Neuronal stem cell (in vitro differentiated cells): ENCODE data around the gene TSC1.
"Not testable (repeated sequence)": the region's sequence is repeated elsewhere in the genome, so short reads cannot be mapped to it uniquely, and the experiment has no call there.

ENCODE experiments used
- DNase-seq: peaks from one replicate; pipeline ENCODE4 v3.0.0-alpha.2; 2013; ENCODE audit warnings: low spot score
- H2AFZ ChIP-seq: one replicate; pipeline ENCODE4 v1.6.1; 2013; ENCODE audit warnings: mild to moderate bottlenecking, low read length, inconsistent platforms
- H2AK5ac ChIP-seq: 2 replicates; pipeline ENCODE4 v1.6.1; 2013; ENCODE audit warnings: low read depth, mild to moderate bottlenecking, inconsistent platforms, low read length, moderate library complexity, mixed read lengths
- H2BK120ac ChIP-seq: 2 replicates; pipeline ENCODE4 v1.6.1; 2013; ENCODE audit warnings: low read depth, mild to moderate bottlenecking, inconsistent platforms, low read length, moderate library complexity, mixed read lengths
- H2BK12ac ChIP-seq: one replicate; pipeline ENCODE4 v1.6.1; 2013; ENCODE audit warnings: low read length, inconsistent platforms
- H2BK15ac ChIP-seq: 2 replicates; pipeline ENCODE4 v1.6.1; 2013; ENCODE audit warnings: mild to moderate bottlenecking, low read length, inconsistent platforms, mixed read lengths
- H2BK5ac ChIP-seq: one replicate; pipeline ENCODE4 v1.6.1; 2013; ENCODE audit warnings: inconsistent platforms, mild to moderate bottlenecking, low read length, moderate library complexity
- H3K14ac ChIP-seq: one replicate; pipeline ENCODE4 v1.6.1; 2013; ENCODE audit warnings: low read length, inconsistent platforms
- H3K18ac ChIP-seq: 2 replicates; pipeline ENCODE4 v1.6.1; 2013; ENCODE audit warnings: low read length, inconsistent platforms
- H3K23ac ChIP-seq: 2 replicates; pipeline ENCODE4 v1.6.1; 2013; ENCODE audit warnings: low read depth, mild to moderate bottlenecking, mixed read lengths, low read length, inconsistent platforms; ENCODE audit not compliant: poor library complexity
- H3K27ac ChIP-seq: replicated peaks from 3 replicates; pipeline ENCODE4 v1.5.1; 2013; ENCODE audit warnings: low read length, inconsistent platforms
- H3K27me3 ChIP-seq, 3 experiments: 2 replicates each; pipeline ENCODE4 v1.6.1; 2013; ENCODE audit warnings: low read length in 3 of 3, mild to moderate bottlenecking in 2 of 3, inconsistent platforms in 1 of 3, low read depth in 1 of 3, mixed read lengths in 1 of 3, moderate library complexity in 1 of 3; ENCODE audit not compliant: control insufficient read depth in 3 of 3, insufficient read depth in 3 of 3
- H3K36me3 ChIP-seq, 2 donors: replicated peaks in 1 of 2; 2 replicates each; pipeline ENCODE4 v1.6.1; 2013; ENCODE audit warnings: low read length in 2 of 2; ENCODE audit not compliant: control insufficient read depth in 2 of 2, insufficient read depth in 2 of 2
- H3K4ac ChIP-seq: 2 replicates; pipeline ENCODE4 v1.6.1; 2013; ENCODE audit warnings: inconsistent platforms, mild to moderate bottlenecking, low read length, moderate library complexity
- H3K4me1 ChIP-seq, 2 donors: 1 replicate in 1 of 2; 2 replicates in 1 of 2; pipeline ENCODE4 v1.6.1; 2013; ENCODE audit warnings: low read length in 2 of 2, low read depth in 1 of 2; ENCODE audit not compliant: control insufficient read depth in 2 of 2, insufficient read depth in 1 of 2
- H3K4me2 ChIP-seq: one replicate; pipeline ENCODE4 v1.6.1; 2013; ENCODE audit warnings: mild to moderate bottlenecking, low read length, inconsistent platforms; ENCODE audit not compliant: insufficient read depth, poor library complexity, severe bottlenecking
- H3K4me3 ChIP-seq, 2 donors: 2 replicates each; pipeline ENCODE4 v1.5.1; 2013; ENCODE audit warnings: low read length in 2 of 2, mild to moderate bottlenecking in 2 of 2, inconsistent platforms in 1 of 2, moderate library complexity in 1 of 2
- H3K79me1 ChIP-seq: one replicate; pipeline ENCODE4 v1.6.1; 2013; ENCODE audit warnings: low read depth, mild to moderate bottlenecking, inconsistent platforms, low read length, moderate library complexity
- H3K9ac ChIP-seq: one replicate; pipeline ENCODE4 v1.6.1; 2013; ENCODE audit warnings: mild to moderate bottlenecking, low read depth, low read length, inconsistent platforms; ENCODE audit not compliant: poor library complexity
- H3K9me3 ChIP-seq, 2 donors: replicated peaks in 1 of 2; 2 replicates each; pipeline versions ENCODE3 to v1.6.1; 2013; ENCODE audit warnings: low read length in 2 of 2, mild to moderate bottlenecking in 2 of 2, inconsistent platforms in 1 of 2, low read depth in 1 of 2, mixed read lengths in 1 of 2, moderate library complexity in 1 of 2; ENCODE audit not compliant: control insufficient read depth in 2 of 2, insufficient read depth in 1 of 2
- H4K8ac ChIP-seq: one replicate; pipeline ENCODE4 v1.6.1; 2013; ENCODE audit warnings: low read depth, mild to moderate bottlenecking, inconsistent platforms, low read length, moderate library complexity
- H4K91ac ChIP-seq: one replicate; pipeline ENCODE4 v1.6.1; 2013; ENCODE audit warnings: low read length, low read depth, mild to moderate bottlenecking, inconsistent platforms; ENCODE audit not compliant: poor library complexity
- WGBS, 2 donors: extraction: QIAGEN DNeasy Blood & Tissue Kit; methylation state at CpG; one replicate each; pipeline ENCODE4 v1.1.7; 2013; ENCODE audit warnings: missing lambda C conversion rate in 2 of 2, mixed read lengths in 1 of 2; ENCODE audit not compliant: insufficient read length in 2 of 2, insufficient replicate concordance in 1 of 2; ENCODE audit errors: extremely low coverage in 2 of 2; 5-methylcytosine and 5-hydroxymethylcytosine counted together

TSC1 gene

DNA sequence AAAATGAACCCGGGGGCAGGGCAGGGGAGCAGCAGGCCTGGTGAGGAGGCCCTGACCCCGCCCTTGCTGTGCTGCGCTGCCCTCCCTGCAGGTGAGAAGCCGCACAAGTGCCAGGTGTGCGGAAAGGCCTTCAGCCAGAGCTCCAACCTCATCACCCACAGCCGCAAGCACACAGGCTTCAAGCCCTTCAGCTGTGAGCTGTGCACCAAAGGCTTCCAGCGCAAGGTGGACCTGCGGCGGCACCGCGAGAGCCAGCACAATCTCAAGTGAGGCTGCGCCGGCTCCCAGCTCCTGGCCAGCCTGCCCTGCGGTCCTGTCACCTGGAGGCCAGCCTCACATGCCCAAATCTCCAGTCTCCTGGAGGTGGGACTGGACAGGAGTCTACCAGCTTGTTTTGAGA, 46.4 kb upstream of the TSC1 start:
- Histone ChIP-seq H2BK12ac (no peak overlapping the region), H4K8ac (no peak overlapping the region), H2BK120ac (no peak overlapping the region), H3K27ac (no peak overlapping the region), H3K4me1 (peaks cover 0 to 3% of the 10 kb centered on the region in 2 donors), H4K91ac (no peak overlapping the region), H2AFZ (no peak overlapping the region), H3K23ac (no peak overlapping the region), H2BK5ac (no peak overlapping the region), H3K9me3 (no peaks in the 10 kb centered on the region), H3K9ac (no peak overlapping the region), H3K79me1 (peaks cover 1% of the 10 kb centered on the region), H2AK5ac (no peak overlapping the region), H3K4ac (no peak overlapping the region), H3K4me3 (no peak overlapping the region), H3K36me3 (no peaks in the 10 kb centered on the region), H3K14ac (no peak overlapping the region), H3K4me2 (no peak overlapping the region), H3K18ac (peak overlapping the region; percentile 44), H2BK15ac (no peak overlapping the region), H3K27me3 (peaks cover 0 to 62% (median 0%) of the 10 kb centered on the region in 3 experiments)
- no CpG with 5 or more reads among the region's 14 CpGs for WGBS, 2 donors
- no peak for DNase-seq

DNA sequence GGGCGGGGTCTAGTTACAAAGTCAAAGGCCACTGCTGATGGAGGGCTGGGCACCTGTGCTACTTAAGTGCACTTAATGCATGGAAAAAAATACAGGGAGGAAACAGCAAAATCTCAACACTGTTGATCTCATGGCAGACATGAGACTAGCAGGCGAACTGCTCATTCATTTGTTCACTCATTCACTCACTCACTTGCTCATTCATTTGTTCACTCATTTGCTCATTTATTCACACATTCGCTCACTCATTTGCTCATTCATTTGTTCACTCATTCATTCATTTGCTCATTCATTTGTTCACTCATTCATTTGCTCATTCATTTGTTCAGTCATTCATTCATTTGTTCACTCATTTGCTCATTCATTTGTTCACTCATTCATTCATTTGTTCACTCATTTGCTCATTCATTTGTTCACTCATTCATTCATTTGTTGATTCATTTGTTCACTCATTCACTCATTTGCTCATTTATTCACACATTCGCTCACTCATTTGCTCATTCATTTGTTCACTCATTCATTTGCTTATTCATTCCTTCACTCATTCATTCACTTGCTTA, 45.7 kb upstream of the TSC1 start:
- not testable (repeated sequence) for H2BK15ac ChIP-seq, H2BK12ac ChIP-seq, H4K8ac ChIP-seq, H3K27ac ChIP-seq, H3K4ac ChIP-seq, H3K18ac ChIP-seq, H2AK5ac ChIP-seq, H3K4me3 ChIP-seq, DNase-seq, H3K4me1 ChIP-seq, H3K36me3 ChIP-seq, H3K23ac ChIP-seq, H3K9me3 ChIP-seq, H3K9ac ChIP-seq, H2BK120ac ChIP-seq, H2AFZ ChIP-seq, H3K14ac ChIP-seq, H3K79me1 ChIP-seq, H4K91ac ChIP-seq, H2BK5ac ChIP-seq, H3K4me2 ChIP-seq
- peaks cover 0 to 61% (median 0%) of the 10 kb centered on the region in 3 experiments for H3K27me3 ChIP-seq
- no CpG with 5 or more reads among the region's 4 CpGs for WGBS, 2 donors

DNA sequence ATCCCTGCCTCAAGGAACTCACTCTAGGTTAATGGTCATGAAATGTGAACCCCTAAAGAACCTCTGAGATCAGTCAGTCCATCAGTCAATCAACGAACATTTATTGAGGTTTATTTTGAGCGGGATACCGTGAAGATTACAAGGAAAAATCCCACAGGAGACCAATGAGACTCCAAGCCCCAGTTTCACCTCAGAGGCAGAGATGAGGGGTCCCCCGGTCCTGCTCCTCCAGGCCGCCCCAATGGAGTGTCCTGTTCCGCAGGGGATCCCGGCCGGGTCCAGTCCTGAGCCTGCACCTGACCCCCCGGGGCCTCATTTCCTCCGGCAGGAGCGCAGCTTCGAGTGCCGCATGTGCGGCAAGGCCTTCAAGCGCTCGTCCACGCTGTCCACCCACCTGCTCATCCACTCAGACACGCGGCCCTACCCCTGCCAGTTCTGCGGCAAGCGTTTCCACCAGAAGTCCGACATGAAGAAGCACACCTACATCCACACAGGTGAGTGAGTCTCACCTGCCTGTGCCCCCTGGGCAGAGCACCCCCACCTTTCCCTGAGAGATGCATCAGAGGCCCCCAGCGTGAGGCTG, 45.1 kb upstream of the TSC1 start:
- Histone ChIP-seq H3K14ac (no peak overlapping the region), H3K23ac (no peak overlapping the region), H2AFZ (no peak overlapping the region), H2BK120ac (no peak overlapping the region), H3K27ac (no peak overlapping the region), H2BK15ac (no peak overlapping the region), H4K91ac (no peak overlapping the region), H3K4me2 (no peak overlapping the region), H3K4me1 (peaks cover 0 to 3% of the 10 kb centered on the region in 2 donors), H2BK12ac (no peak overlapping the region), H3K4me3 (no peak overlapping the region), H3K79me1 (peaks cover 1% of the 10 kb centered on the region), H3K27me3 (peaks cover 0 to 60% (median 0%) of the 10 kb centered on the region in 3 experiments), H3K9ac (no peak overlapping the region), H3K36me3 (no peaks in the 10 kb centered on the region), H2BK5ac (no peak overlapping the region), H4K8ac (no peak overlapping the region), H3K4ac (no peak overlapping the region), H2AK5ac (no peak overlapping the region), H3K18ac (no peak overlapping the region), H3K9me3 (no peaks in the 10 kb centered on the region)
- WGBS, 2 donors = no CpG with 5 or more reads among the region's 23 CpGs
- no peak for DNase-seq

DNA sequence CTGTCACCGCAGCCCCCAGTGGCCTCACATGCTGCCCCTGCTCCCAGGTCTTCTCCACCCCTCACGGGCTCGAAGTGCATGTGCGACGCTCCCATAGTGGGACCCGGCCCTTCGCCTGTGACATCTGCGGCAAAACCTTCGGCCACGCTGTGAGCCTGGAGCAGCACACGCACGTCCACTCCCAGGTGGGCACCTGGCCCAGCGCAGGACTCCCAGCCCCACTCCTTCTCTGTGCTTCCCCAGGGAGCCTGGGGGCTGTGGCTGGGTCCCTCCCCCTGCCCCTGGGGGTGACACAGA, 44.5 kb upstream of the TSC1 start:
- no peak overlapping the region for H2BK5ac ChIP-seq
- no peak overlapping the region for H2AK5ac ChIP-seq
- no peak overlapping the region for H3K9ac ChIP-seq
- no peak overlapping the region for H3K27ac ChIP-seq
- no peak overlapping the region for H3K4me2 ChIP-seq
- no peak overlapping the region for H3K14ac ChIP-seq
- H3K4ac ChIP-seq = no peak overlapping the region
- peak overlapping the region; percentile 83 for H4K8ac ChIP-seq
- no peak overlapping the region for H2BK12ac ChIP-seq
- H2AFZ ChIP-seq = no peak overlapping the region
- no peak overlapping the region for H2BK15ac ChIP-seq
- peak overlapping the region; percentile 25 for H3K18ac ChIP-seq
- H3K4me3 ChIP-seq = peak overlapping the region in 1 of 2 donors; percentile 6
- no peaks in the 10 kb centered on the region for H3K4me1 ChIP-seq
- no peaks in the 10 kb centered on the region for H3K36me3 ChIP-seq
- H3K23ac ChIP-seq = peak overlapping the region; percentile 48
- H3K79me1 ChIP-seq = peaks cover 1% of the 10 kb centered on the region
- DNase-seq = no peak
- H3K9me3 ChIP-seq = no peaks in the 10 kb centered on the region
- H4K91ac ChIP-seq = no peak overlapping the region
- no peak overlapping the region for H2BK120ac ChIP-seq
- no CpG with 5 or more reads among the region's 13 CpGs for WGBS, 2 donors
- peaks cover 0 to 62% (median 0%) of the 10 kb centered on the region in 3 experiments for H3K27me3 ChIP-seq
